GM23248 (cell line): ENCODE data around the gene MST1.

Source experiments
- EZH2 ChIP-seq: fragments of 200-600 bp; sonication (generic); IDR thresholded peaks from 2 replicates; pipeline ENCODE4 v1.6.1; 2018; ENCODE audit warnings: antibody characterized with exemption, mild to moderate bottlenecking; ENCODE audit not compliant: insufficient read depth, poor library complexity, severe bottlenecking
- EZH2phosphoT487 ChIP-seq: fragments of 200-600 bp; sonication (generic); IDR thresholded peaks from 2 replicates; pipeline ENCODE4 v1.6.1; 2018; ENCODE audit warnings: antibody characterized with exemption, moderate library complexity, mild to moderate bottlenecking, low read depth; ENCODE audit not compliant: insufficient read depth

DNA sequence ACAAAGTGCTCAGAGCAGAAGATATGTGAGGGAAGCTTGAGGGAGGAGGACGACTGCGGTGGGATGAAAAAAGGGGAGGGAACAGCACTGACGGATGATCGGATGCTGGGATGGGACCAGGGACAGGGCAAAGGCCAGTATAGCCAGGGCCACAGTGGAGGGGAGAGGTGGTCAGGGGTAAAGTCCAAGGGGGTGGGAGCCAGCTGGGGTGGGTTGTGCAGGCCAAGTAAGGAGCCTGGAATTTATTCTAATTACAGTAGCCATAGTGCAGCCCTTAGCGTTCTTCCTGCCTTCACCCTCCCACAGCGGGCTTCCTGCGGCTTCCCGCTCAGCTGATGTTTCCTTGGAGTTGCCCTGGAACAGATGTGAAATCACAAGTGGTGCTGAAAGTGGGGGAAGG is 22.7 kb downstream of the MST1 start:
- no peak for TF ChIP-seq EZH2
- TF ChIP-seq EZH2phosphoT487 = no peak
